22Rv1 (cell line): ENCODE data around the gene SMAD6.

Experiments
- H3K27ac ChIP-seq: fragments of 450-650 bp; 2 replicates; pipeline ENCODE4 v1.5.1; 2017
- CTCF ChIP-seq: fragments of 450-650 bp; IDR thresholded peaks from 2 replicates; pipeline ENCODE4 v1.5.1; 2017; ENCODE audit warnings: mild to moderate bottlenecking
- ZFX ChIP-seq: fragments of 450-650 bp; IDR thresholded peaks from 2 replicates; pipeline ENCODE4 v1.6.1; 2017; ENCODE audit warnings: antibody characterized with exemption, borderline replicate concordance

Gene SMAD6

GRCh38 chr15:66698318-66698961 lies 3.6 kb upstream of the SMAD6 start:
- H3K27ac ChIP-seq = no peak overlapping the region
- no peak for TF ChIP-seq ZFX
- TF ChIP-seq CTCF = peak; percentile 90

- H3K27ac ChIP-seq = no peak overlapping the region
- TF ChIP-seq ZFX = no peak
- no peak for TF ChIP-seq CTCF
Observed at GRCh38 chr15:66698971-66699370, 3.1 kb upstream of the SMAD6 start.

GRCh38 chr15:66700412-66700801 lies 1.6 kb upstream of the SMAD6 start:
- H3K27ac ChIP-seq = peak overlapping the region; percentile 99
- TF ChIP-seq ZFX (no peak), CTCF (no peak)

- TF ChIP-seq CTCF (no peak), ZFX (no peak)
- H3K27ac ChIP-seq = peak overlapping the region; percentile 99
Observed at GRCh38 chr15:66700802-66701421, 1.1 kb upstream of the SMAD6 start.

GRCh38 chr15:66701422-66702034 lies 508 bp upstream of the SMAD6 start:
- peak overlapping the region; percentile 99 for H3K27ac ChIP-seq
- TF ChIP-seq CTCF (no peak), ZFX (no peak)

- peak overlapping the region; percentile 99 for H3K27ac ChIP-seq
- TF ChIP-seq ZFX (no peak), CTCF (no peak)
Observed at GRCh38 chr15:66702787-66703539, 927 bp downstream of the SMAD6 start.

GRCh38 chr15:66703540-66703941 lies 1.5 kb downstream of the SMAD6 start:
- H3K27ac ChIP-seq = peak overlapping the region; percentile 99
- TF ChIP-seq CTCF (no peak), ZFX (no peak)
